ENCODE results near the gene TNFAIP8L1.

GRCh38 chr19:4641132-4641531 lies 1.8 kb downstream of the TNFAIP8L1 start:
- TF ChIP-seq CTCF (IDR thresholded peaks at IDR 0.05; ENCODE audit: low read depth, low read length) (no peak), MAX (IDR thresholded peaks at IDR 0.05; ENCODE audit: low read depth, low read length) (no peak)
